ENCODE measurements around the gene MRPS6. TPM values are rescaled to one million over a fixed set of nuclear protein-coding genes. Genes with fewer than 3 reads are reported as not detected.

The MRPS6 gene
- total and polyA plus RNA-seq, 7 donors = 38.8 to 191 (median 80.0) TPM

DNA sequence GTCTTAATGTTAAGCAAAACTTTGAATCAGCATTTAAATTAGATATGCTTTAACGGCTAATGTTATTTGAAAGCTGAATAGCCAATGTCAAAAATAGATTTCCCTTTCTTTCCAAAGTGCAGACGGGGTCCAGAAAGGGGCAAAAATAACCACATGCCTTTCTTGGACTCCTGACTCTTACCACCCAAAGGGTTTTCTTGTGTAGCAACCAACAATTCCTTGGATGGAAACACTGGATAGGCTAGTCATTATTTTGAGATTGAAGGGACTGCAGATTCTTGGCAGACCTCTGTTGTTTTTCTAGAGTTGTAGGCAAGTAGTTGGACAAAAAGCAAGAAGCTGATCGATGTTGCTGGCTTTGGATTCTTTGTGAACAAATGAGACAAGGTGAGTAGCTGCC lies 107.0 kb downstream of the MRPS6 start:
- WGBS, 3 donors = 16 to 22% (median 18%) methylated on average over 3 of the region's 3 CpGs
- Histone ChIP-seq H3K27ac (peak overlapping the region; percentile 72), H3K36me3 (ENCODE audit: insufficient read depth in 1 of 2, low read depth in 1 of 2) (no peaks in the 10 kb centered on the region), H3K9me3 (no peaks in the 10 kb centered on the region), H3K4me3 (peak overlapping the region; percentile 61), H3K27me3 (ENCODE audit: insufficient read depth in 3 of 3, low read length in 2 of 3) (no peaks in the 10 kb centered on the region), H3K4me1 (peaks cover 23% of the 10 kb centered on the region)
- DNase-seq (no peak), ATAC-seq (peak in 3 of 4 donors; percentile 19 to 39 (median 23))
- intact Hi-C loops (cut with DNase I) = loop anchor here (5.0 kb wide), 2 partner anchors 38 to 48 kb away; no protein-coding TSS in a partner anchor
- TF ChIP-seq, protein P1, sequence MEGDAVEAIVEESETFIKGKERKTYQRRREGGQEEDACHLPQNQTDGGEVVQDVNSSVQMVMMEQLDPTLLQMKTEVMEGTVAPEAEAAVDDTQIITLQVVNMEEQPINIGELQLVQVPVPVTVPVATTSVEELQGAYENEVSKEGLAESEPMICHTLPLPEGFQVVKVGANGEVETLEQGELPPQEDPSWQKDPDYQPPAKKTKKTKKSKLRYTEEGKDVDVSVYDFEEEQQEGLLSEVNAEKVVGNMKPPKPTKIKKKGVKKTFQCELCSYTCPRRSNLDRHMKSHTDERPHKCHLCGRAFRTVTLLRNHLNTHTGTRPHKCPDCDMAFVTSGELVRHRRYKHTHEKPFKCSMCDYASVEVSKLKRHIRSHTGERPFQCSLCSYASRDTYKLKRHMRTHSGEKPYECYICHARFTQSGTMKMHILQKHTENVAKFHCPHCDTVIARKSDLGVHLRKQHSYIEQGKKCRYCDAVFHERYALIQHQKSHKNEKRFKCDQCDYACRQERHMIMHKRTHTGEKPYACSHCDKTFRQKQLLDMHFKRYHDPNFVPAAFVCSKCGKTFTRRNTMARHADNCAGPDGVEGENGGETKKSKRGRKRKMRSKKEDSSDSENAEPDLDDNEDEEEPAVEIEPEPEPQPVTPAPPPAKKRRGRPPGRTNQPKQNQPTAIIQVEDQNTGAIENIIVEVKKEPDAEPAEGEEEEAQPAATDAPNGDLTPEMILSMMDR (IDR thresholded peaks at IDR 0.05) = no peak

DNA sequence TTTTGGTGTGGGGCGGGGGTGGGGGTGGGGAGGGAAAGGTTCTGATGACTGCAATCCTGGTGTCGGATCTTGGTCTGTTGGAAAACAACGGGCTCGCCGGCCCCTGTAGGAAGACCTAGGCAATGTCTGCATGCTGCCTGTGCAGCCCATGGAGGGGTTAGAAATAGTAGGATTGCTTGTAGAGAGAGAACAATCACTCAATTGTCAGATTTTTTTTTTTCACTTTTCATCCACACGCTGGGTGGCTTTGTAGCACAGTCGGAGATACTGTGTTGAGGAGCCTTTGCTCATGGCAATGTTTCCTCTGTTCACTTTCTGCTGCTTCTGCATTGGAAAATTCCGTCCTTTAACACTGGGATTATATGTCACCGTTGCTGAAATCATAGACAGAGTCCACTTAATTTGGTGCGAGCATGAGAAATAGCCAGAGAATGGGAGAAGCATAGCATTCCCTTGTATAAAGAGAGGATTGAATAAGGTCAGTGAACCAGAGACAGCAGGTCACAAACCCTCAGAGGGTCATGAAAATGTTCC lies 107.5 kb downstream of the MRPS6 start:
- TF ChIP-seq, protein P1 (IDR thresholded peaks at IDR 0.05) = no peak
- intact Hi-C loops (cut with DNase I) = loop anchor here (5.0 kb wide), 2 partner anchors 39 to 49 kb away; no protein-coding TSS in a partner anchor
- DNase-seq = no peak
- H3K36me3 ChIP-seq (ENCODE audit: insufficient read depth in 1 of 2, low read depth in 1 of 2) = no peaks in the 10 kb centered on the region
- peak; percentile 39 to 70 (median 58) for ATAC-seq
- H3K4me1 ChIP-seq = peaks cover 23% of the 10 kb centered on the region
- no peaks in the 10 kb centered on the region for H3K9me3 ChIP-seq
- peak overlapping the region; percentile 61 for H3K4me3 ChIP-seq
- no peaks in the 10 kb centered on the region for H3K27me3 ChIP-seq (ENCODE audit: insufficient read depth in 3 of 3, low read length in 2 of 3)
- peak overlapping the region; percentile 72 for H3K27ac ChIP-seq
- 15 to 30% (median 21%) methylated on average over 10 of the region's 10 CpGs for WGBS, 3 donors

DNA sequence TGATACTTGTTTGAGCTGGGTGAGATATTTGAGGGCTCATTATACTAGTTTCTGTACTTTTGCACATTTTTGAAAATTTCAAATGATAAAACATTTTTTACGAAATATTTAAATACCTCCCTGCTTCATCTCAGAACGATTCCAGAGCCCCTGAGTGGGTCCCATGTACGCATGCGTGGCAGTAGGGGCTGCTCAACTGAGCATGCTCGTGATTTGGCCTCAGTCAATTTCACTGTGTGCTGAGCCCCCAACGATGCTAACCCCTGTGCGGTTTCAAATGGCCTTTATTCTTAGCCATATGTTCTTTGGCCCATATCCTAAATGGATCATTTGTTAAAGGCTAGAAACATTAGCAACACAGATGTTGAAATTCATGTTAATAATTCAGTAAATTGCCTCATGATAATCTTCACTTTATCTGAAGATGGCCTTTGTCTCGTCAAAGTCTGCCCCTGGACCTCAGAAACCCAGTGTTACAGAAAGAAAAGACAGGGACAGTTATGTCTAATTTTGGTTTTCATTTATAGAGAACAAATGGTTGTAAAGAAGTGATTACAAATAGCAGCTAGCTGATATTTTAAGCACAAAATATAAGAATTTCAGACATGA lies 108.2 kb downstream of the MRPS6 start:
- intact Hi-C loops (cut with DNase I) = loop anchor here (5.0 kb wide), 2 partner anchors 39 to 49 kb away; no protein-coding TSS in a partner anchor
- DNase-seq = peak in 1 of 2 donors; percentile 62
- Histone ChIP-seq H3K36me3 (ENCODE audit: insufficient read depth in 1 of 2, low read depth in 1 of 2) (no peaks in the 10 kb centered on the region), H3K27ac (peak overlapping the region; percentile 72), H3K4me1 (peaks cover 23% of the 10 kb centered on the region), H3K4me3 (peak overlapping the region; percentile 61), H3K9me3 (no peaks in the 10 kb centered on the region), H3K27me3 (ENCODE audit: insufficient read depth in 3 of 3, low read length in 2 of 3) (no peaks in the 10 kb centered on the region)
- peak in 2 of 4 donors; percentile 48 to 63 for ATAC-seq
- WGBS, 3 donors = 53 to 72% (median 66%) methylated on average over 8 of the region's 8 CpGs
- TF ChIP-seq, protein P1 (IDR thresholded peaks at IDR 0.05) = no peak

DNA sequence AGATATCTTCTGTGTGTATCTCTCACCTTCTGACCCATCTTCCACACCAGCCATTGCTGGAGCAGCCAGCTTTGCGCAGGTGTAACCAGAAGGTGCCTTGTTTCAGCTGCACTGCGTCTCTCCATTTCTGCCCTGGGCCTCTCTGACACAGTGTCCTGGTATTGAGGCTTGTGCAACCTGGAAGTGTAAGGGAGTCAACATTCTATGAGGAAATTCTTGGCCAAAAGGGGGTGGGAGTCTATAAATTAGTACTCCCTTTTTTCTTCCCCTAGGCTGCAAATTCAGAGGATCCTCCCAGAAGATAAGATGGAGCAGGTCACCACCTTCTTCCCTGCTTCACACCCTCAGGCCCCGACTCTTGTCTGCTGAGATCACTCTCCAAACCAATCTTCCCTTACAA lies 109.1 kb downstream of the MRPS6 start:
- Histone ChIP-seq H3K27ac (no peak overlapping the region), H3K9me3 (no peaks in the 10 kb centered on the region), H3K36me3 (ENCODE audit: insufficient read depth in 1 of 2, low read depth in 1 of 2) (no peaks in the 10 kb centered on the region), H3K4me1 (peaks cover 23% of the 10 kb centered on the region), H3K4me3 (no peak overlapping the region), H3K27me3 (ENCODE audit: insufficient read depth in 3 of 3, low read length in 2 of 3) (no peaks in the 10 kb centered on the region)
- peak in 2 of 4 donors; percentile 37 to 46 for ATAC-seq
- WGBS, 3 donors = 95 to 97% (median 97%) methylated on average over 3 of the region's 3 CpGs
- TF ChIP-seq, protein P1 (IDR thresholded peaks at IDR 0.05) = no peak
- intact Hi-C loops (cut with DNase I) = loop anchor here (5.0 kb wide), 2 partner anchors 40 to 50 kb away; no protein-coding TSS in a partner anchor
- no peak for DNase-seq
